Stomach (tissue), 4 donors: ENCODE measurements around the gene EN1.

Experiments used
- CTCF ChIP-seq, 7 experiments: fragments of 450-650 bp in 4 of 7; fragments of 200-600 bp in 3 of 7; sonication (generic) in 3 of 7; IDR thresholded peaks; one replicate each; pipeline ENCODE4 v1.5.1; 2016 to 2019; ENCODE audit warnings: antibody characterized with exemption in 7 of 7, control low read depth in 2 of 7, mild to moderate bottlenecking in 1 of 7
- EP300 ChIP-seq: sonication (generic); formaldehyde crosslinking; IDR thresholded peaks from one replicate; pipeline ENCODE4 v1.6.1; 2017; ENCODE audit warnings: antibody characterized with exemption
- POLR2A ChIP-seq, 4 donors: fragments of 450-650 bp; IDR thresholded peaks; one replicate each; pipeline ENCODE4 v1.6.1; 2016; ENCODE audit warnings: antibody characterized with exemption in 4 of 4, control low read depth in 2 of 4, mild to moderate bottlenecking in 1 of 4, moderate library complexity in 1 of 4
- POLR2AphosphoS5 ChIP-seq, 3 donors: sonication (generic); formaldehyde crosslinking; IDR thresholded peaks; one replicate each; pipeline ENCODE4 v1.6.1; 2016; ENCODE audit warnings: antibody characterized with exemption in 3 of 3

GRCh38 chr2:118816669-118817068, 30.8 kb downstream of the EN1 start:
- TF ChIP-seq POLR2AphosphoS5 (IDR thresholded peaks at IDR 0.05) (no peak), CTCF (IDR thresholded peaks at IDR 0.05) (no peak), POLR2A (IDR thresholded peaks at IDR 0.05) (no peak), EP300 (no peak)
